ENCODE measurements around the gene TRAF3IP1.

GRCh38 chr2:238299803-238300202 lies 20.5 kb upstream of the TRAF3IP1 start:
- TF ChIP-seq, protein P1, sequence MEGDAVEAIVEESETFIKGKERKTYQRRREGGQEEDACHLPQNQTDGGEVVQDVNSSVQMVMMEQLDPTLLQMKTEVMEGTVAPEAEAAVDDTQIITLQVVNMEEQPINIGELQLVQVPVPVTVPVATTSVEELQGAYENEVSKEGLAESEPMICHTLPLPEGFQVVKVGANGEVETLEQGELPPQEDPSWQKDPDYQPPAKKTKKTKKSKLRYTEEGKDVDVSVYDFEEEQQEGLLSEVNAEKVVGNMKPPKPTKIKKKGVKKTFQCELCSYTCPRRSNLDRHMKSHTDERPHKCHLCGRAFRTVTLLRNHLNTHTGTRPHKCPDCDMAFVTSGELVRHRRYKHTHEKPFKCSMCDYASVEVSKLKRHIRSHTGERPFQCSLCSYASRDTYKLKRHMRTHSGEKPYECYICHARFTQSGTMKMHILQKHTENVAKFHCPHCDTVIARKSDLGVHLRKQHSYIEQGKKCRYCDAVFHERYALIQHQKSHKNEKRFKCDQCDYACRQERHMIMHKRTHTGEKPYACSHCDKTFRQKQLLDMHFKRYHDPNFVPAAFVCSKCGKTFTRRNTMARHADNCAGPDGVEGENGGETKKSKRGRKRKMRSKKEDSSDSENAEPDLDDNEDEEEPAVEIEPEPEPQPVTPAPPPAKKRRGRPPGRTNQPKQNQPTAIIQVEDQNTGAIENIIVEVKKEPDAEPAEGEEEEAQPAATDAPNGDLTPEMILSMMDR (IDR thresholded peaks at IDR 0.05): no peak
- TF ChIP-seq POLR2A (IDR thresholded peaks at IDR 0.05): no peak

All from testis (tissue), 2 donors.